Testis (tissue), 2 donors: ENCODE measurements around the gene FYN.

Experiments used
- CTCF ChIP-seq, 3 experiments: fragments of 450-650 bp in 2 of 3; fragments of 200-600 bp in 1 of 3; sonication (generic) in 1 of 3; IDR thresholded peaks; one replicate each; pipeline ENCODE4 v1.5.1; 2016 to 2019; ENCODE audit warnings: antibody characterized with exemption in 3 of 3, mild to moderate bottlenecking in 2 of 3, moderate library complexity in 1 of 3
- POLR2A ChIP-seq: fragments of 450-650 bp; IDR thresholded peaks from one replicate; pipeline ENCODE4 v1.6.1; 2017; ENCODE audit warnings: antibody characterized with exemption, mild to moderate bottlenecking, moderate library complexity

GRCh38 chr6:111850295-111850937, 22.8 kb downstream of the FYN start:
- TF ChIP-seq CTCF (IDR thresholded peaks at IDR 0.05) (no peak), POLR2A (no peak)
